ENCODE data around the gene DENR.

DNA sequence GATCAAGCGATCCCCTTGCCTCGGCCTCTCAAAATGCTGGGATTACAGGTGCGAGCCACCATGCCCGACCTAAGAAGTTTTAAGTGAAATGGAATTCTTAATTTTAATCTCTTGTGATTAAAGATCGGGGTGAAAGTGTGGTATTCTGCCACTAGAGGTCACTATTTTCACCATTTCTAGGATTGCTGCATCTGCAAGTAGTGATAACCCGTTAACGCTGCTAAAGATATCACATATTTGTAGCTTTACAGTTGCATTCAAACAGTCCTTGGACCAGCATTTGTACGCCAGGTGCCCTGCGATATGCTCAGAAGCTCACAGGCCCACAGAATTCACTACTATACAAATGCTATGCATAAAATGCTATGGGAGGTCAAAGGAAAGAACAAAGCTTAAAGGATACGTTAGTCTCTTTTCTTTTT is 41.1 kb downstream of the DENR start:
- TF ChIP-seq, protein P1, sequence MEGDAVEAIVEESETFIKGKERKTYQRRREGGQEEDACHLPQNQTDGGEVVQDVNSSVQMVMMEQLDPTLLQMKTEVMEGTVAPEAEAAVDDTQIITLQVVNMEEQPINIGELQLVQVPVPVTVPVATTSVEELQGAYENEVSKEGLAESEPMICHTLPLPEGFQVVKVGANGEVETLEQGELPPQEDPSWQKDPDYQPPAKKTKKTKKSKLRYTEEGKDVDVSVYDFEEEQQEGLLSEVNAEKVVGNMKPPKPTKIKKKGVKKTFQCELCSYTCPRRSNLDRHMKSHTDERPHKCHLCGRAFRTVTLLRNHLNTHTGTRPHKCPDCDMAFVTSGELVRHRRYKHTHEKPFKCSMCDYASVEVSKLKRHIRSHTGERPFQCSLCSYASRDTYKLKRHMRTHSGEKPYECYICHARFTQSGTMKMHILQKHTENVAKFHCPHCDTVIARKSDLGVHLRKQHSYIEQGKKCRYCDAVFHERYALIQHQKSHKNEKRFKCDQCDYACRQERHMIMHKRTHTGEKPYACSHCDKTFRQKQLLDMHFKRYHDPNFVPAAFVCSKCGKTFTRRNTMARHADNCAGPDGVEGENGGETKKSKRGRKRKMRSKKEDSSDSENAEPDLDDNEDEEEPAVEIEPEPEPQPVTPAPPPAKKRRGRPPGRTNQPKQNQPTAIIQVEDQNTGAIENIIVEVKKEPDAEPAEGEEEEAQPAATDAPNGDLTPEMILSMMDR (IDR thresholded peaks at IDR 0.05), result peak; percentile 67 to 80 (median 76)
- TF ChIP-seq POLR2AphosphoS5 (IDR thresholded peaks at IDR 0.05) (no peak), POLR2A (IDR thresholded peaks at IDR 0.05) (no peak), EP300 (IDR thresholded peaks at IDR 0.05; ENCODE audit: low read depth) (no peak)

Data from transverse colon (tissue), 4 donors.